ENCODE data around the gene MRPL47.

GRCh38 chr3:179599531-179599930 lies 4.9 kb downstream of the MRPL47 start:
- TF ChIP-seq CTCF (IDR thresholded peaks at IDR 0.05; ENCODE audit: insufficient read depth, low read length, poor library complexity, severe bottlenecking) (no peak), EZH2phosphoT487 (conservative IDR thresholded peaks at IDR 0.05; ENCODE audit: low read length) (no peak)
